Activated CD8-positive, alpha-beta memory T cell treated with anti-CD3 and anti-CD28 coated beads, Interleukin-2, amount 50 U/mL, for 1 hour (primary cell): ENCODE results near the gene PRAMEF13.
"Not testable (repeated sequence)": the region's sequence is repeated elsewhere in the genome, so short reads cannot be mapped to it uniquely, and the experiment has no call there.

Source experiments
- DNase-seq: peaks from one replicate; pipeline ENCODE4 v3.0.0-alpha.2; 2020; ENCODE audit errors: extremely low read depth

PRAMEF13 gene

GRCh38 chr1:13165531-13165930 is 35.7 kb downstream of the PRAMEF13 start, which contains the start of gene HNRNPCL4:
TSS of gene HNRNPCL4 (minus strand) at chr1:13165631. CDS start at chr1:13165467, 164 bp downstream.
- not testable (repeated sequence) for DNase-seq

- DNase-seq: not testable (repeated sequence)
These were observed 45.3 kb downstream of the PRAMEF13 start, which contains the start of gene PRAMEF26 for GRCh38 chr1:13155909-13156308. TSS of gene PRAMEF26 (minus strand) at chr1:13156009. CDS start at chr1:13153095, 2,914 bp downstream.
